RKO (cell line): Measurements from ENCODE around the gene NRXN3.
A peak's percentile ranks its signal among the peaks of the same experiment; 100 is the strongest.

ENCODE experiments used
- DNase-seq: peaks from one replicate; pipeline ENCODE4 v3.0.0-alpha.2; 2016; ENCODE audit warnings: low spot score

NRXN3 gene

GRCh38 chr14:79418649-79419415, 1248.7 kb downstream of the NRXN3 start:
- DNase-seq = no peak

GRCh38 chr14:79419571-79420327, 1249.6 kb downstream of the NRXN3 start:
- DNase-seq = no peak

- DNase-seq = no peak
Measured at GRCh38 chr14:79420725-79421124, 1250.6 kb downstream of the NRXN3 start.

GRCh38 chr14:79421811-79422210, 1251.6 kb downstream of the NRXN3 start:
- DNase-seq = no peak

GRCh38 chr14:79424462-79424861, 1254.3 kb downstream of the NRXN3 start:
- no peak for DNase-seq

GRCh38 chr14:79426103-79426755, 1256.1 kb downstream of the NRXN3 start:
- no peak for DNase-seq

- DNase-seq = no peak
Measured at GRCh38 chr14:79432640-79433039, 1262.5 kb downstream of the NRXN3 start.

GRCh38 chr14:79436335-79436734, 1266.2 kb downstream of the NRXN3 start:
- DNase-seq = no peak

- no peak for DNase-seq
Measured at GRCh38 chr14:79437951-79438350, 1267.8 kb downstream of the NRXN3 start.

GRCh38 chr14:79438696-79439342, 1268.6 kb downstream of the NRXN3 start:
- no peak for DNase-seq

GRCh38 chr14:79442786-79443185, 1272.6 kb downstream of the NRXN3 start:
- no peak for DNase-seq

- DNase-seq = no peak
Measured at GRCh38 chr14:79443602-79444001, 1273.4 kb downstream of the NRXN3 start.

- no peak for DNase-seq
Measured at GRCh38 chr14:79448960-79449359, 1278.8 kb downstream of the NRXN3 start.

GRCh38 chr14:79451601-79452000, 1281.4 kb downstream of the NRXN3 start:
- DNase-seq = no peak

- no peak for DNase-seq
Measured at GRCh38 chr14:79453276-79453675, 1283.1 kb downstream of the NRXN3 start.

GRCh38 chr14:79464468-79464867, 1294.3 kb downstream of the NRXN3 start:
- DNase-seq = no peak

- DNase-seq = no peak
Measured at GRCh38 chr14:79465651-79466050, 1295.5 kb downstream of the NRXN3 start.

- DNase-seq = no peak
Measured at GRCh38 chr14:79466938-79467527, 1296.9 kb downstream of the NRXN3 start.

- DNase-seq = peak; percentile 3
Measured at GRCh38 chr14:79467835-79468234, 1297.7 kb downstream of the NRXN3 start.

- DNase-seq = no peak
Measured at GRCh38 chr14:79468486-79468885, 1298.3 kb downstream of the NRXN3 start.

GRCh38 chr14:79473651-79474050, 1303.5 kb downstream of the NRXN3 start:
- DNase-seq = no peak
